Spleen (tissue), 11 donors: Measurements from ENCODE around the gene LUC7L. TPM values are rescaled to one million over a fixed set of nuclear protein-coding genes. Genes with fewer than 3 reads are reported as not detected.
"Not testable (repeated sequence)": the region's sequence is repeated elsewhere in the genome, so short reads cannot be mapped to it uniquely, and the experiment has no call there.

Source experiments
- DNase-seq: peaks from one replicate; pipeline ENCODE4 v3.0.0-alpha.2; 2020
- H3K27ac ChIP-seq, 8 donors: fragments of 200-600 bp; sonication (generic) in 7 of 8; 1 replicate in 4 of 8; 2 replicates in 4 of 8; pipeline versions ENCODE4 v1.5.0 to v1.8.0; 2016 to 2021; ENCODE audit warnings: inconsistent platforms in 4 of 8, mild to moderate bottlenecking in 4 of 8, moderate library complexity in 1 of 8
- H3K27me3 ChIP-seq, 7 donors: fragments of 200-600 bp; sonication (generic) in 6 of 7; replicated peaks in 1 of 7; 1 replicate in 4 of 7; 2 replicates in 3 of 7; pipeline versions ENCODE4 v1.5.0 to v1.8.0; 2016 to 2021; ENCODE audit warnings: inconsistent platforms in 3 of 7, mild to moderate bottlenecking in 1 of 7
- H3K36me3 ChIP-seq, 6 donors: fragments of 200-600 bp; sonication (generic) in 5 of 6; 1 replicate in 4 of 6; 2 replicates in 2 of 6; pipeline versions ENCODE4 v1.5.0 to v1.8.0; 2016 to 2021; ENCODE audit warnings: inconsistent platforms in 2 of 6
- H3K4me1 ChIP-seq, 6 donors: fragments of 200-600 bp; sonication (generic) in 5 of 6; 1 replicate in 3 of 6; 2 replicates in 3 of 6; pipeline versions ENCODE4 v1.5.0 to v1.8.0; 2016 to 2021; ENCODE audit warnings: inconsistent platforms in 3 of 6
- H3K4me3 ChIP-seq, 8 donors: fragments of 200-600 bp; sonication (generic) in 7 of 8; 1 replicate in 4 of 8; 2 replicates in 4 of 8; pipeline versions ENCODE4 v1.5.0 to v1.8.0; 2016 to 2021; ENCODE audit warnings: inconsistent platforms in 4 of 8, mild to moderate bottlenecking in 4 of 8, moderate library complexity in 2 of 8
- H3K9me3 ChIP-seq, 8 donors: fragments of 200-600 bp; sonication (generic) in 7 of 8; 1 replicate in 4 of 8; 2 replicates in 4 of 8; pipeline versions ENCODE4 v1.5.0 to v1.8.0; 2016 to 2021; ENCODE audit warnings: inconsistent platforms in 4 of 8
- POLR2A ChIP-seq, 3 donors: fragments of 450-650 bp; IDR thresholded peaks; one replicate each; pipeline ENCODE4 v1.5.1; 2017; ENCODE audit warnings: antibody characterized with exemption in 3 of 3, mild to moderate bottlenecking in 1 of 3
- POLR2AphosphoS5 ChIP-seq, 3 donors: sonication (generic); formaldehyde crosslinking; IDR thresholded peaks; one replicate each; pipeline ENCODE4 v1.5.1; 2017; ENCODE audit warnings: antibody characterized with exemption in 3 of 3
- WGBS, 5 donors: extraction: QIAGEN DNeasy Blood & Tissue Kit in 3 of 5; methylation state at CpG; one replicate each; pipeline versions ENCODE4 v1.1.5 to v1.1.7; 2013 to 2018; 5-methylcytosine and 5-hydroxymethylcytosine counted together
- intact Hi-C: fragments of 100-400 bp; cut with DNase I; formaldehyde crosslinking; loops from one replicate; pipeline ENCODE4 v1.15.0; 2023; ENCODE audit warnings: low total_unique reads
- polyA plus RNA-seq, 3 donors: library from polyadenylated mRNA; stranded (reverse); fragments of 200-250 nt; gene quantifications; one replicate each; pipeline ENCODE4 v1.2.1, GENCODE V29; 2013
- total RNA-seq, 7 donors: library from RNA; depleted of rRNA in 3 of 7; stranded (reverse); fragments of >200 nt in 3 of 7; fragmentation: NEBNext Ultra II Directional in 4 of 7; extraction: Animal tissue kit (Norgen Biotek cat#: 25700) in 4 of 7; gene quantifications; one replicate each; pipeline versions ENCODE4 v1.1.0 to v1.2.1, GENCODE V29; 2016 to 2021
- TF ChIP-seq, protein P1 (sequence below), 11 experiments: fragments of 200-600 bp in 7 of 11; fragments of 450-650 bp in 4 of 11; sonication (generic) in 4 of 11; IDR thresholded peaks in 8 of 11; conservative IDR thresholded peaks in 3 of 11; 1 replicate in 7 of 11; 2 replicates in 4 of 11; pipeline versions ENCODE4 v1.4.0 to v1.8.0; 2016 to 2021; ENCODE audit warnings: antibody characterized with exemption in 11 of 11, inconsistent platforms in 4 of 11, mild to moderate bottlenecking in 1 of 11
- donor health status: healthy with polysubstance abuse.
- donor health status: DM: no; HTN: no; CAD: no; lungs with moderate emphysema.
- donor health status: DM: no; HTN: no; CAD: no.
- donor health status: Bipolar disorder and iron deficiency.
- donor health status: healthy.
- donor health status: DM: no; HTN: no; CAD: no.
- donor health status: DM: yes; HTN: yes; CAD: no.

Gene LUC7L
- total and polyA plus RNA-seq, 10 donors = 76.7 to 318 (median 108) TPM

DNA sequence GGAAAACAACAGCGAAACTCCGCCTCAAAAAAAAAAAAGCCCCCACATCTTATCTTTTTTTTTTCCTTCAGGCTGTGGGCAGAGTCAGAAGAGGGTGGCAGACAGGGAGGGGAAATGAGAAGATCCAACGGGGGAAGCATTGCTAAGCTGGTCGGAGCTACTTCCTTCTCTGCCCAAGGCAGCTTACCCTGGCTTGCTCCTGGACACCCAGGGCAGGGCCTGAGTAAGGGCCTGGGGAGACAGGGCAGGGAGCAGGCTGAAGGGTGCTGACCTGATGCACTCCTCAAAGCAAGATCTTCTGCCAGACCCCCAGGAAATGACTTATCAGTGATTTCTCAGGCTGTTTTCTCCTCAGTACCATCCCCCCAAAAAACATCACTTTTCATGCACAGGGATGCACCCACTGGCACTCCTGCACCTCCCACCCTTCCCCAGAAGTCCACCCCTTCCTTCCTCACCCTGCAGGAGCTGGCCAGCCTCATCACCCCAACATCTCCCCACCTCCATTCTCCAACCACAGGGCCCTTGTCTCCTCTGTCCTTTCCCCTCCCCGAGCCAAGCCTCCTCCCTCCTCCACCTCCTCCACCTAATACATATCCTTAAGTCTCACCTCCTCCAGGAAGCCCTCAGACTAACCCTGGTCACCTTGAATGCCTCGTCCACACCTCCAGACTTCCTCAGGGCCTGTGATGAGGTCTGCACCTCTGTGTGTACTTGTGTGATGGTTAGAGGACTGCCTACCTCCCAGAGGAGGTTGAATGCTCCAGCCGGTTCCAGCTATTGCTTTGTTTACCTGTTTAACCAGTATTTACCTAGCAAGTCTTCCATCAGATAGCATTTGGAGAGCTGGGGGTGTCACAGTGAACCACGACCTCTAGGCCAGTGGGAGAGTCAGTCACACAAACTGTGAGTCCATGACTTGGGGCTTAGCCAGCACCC lies 54.0 kb downstream of the LUC7L start:
- no peak for DNase-seq
- Histone ChIP-seq H3K27me3 (peaks cover 7 to 89% (median 61%) of the 10 kb centered on the region in 7 donors), H3K4me3 (no peak overlapping the region), H3K27ac (no peak overlapping the region), H3K36me3 (no peaks in the 10 kb centered on the region), H3K4me1 (peaks cover 0 to 38% (median 8%) of the 10 kb centered on the region in 6 donors), H3K9me3 (no peaks in the 10 kb centered on the region)
- intact Hi-C loops = no loop called here
- WGBS, 5 donors = 11 to 23% (median 17%) methylated on average over 7 to 8 of the region's 8 CpGs
- TF ChIP-seq POLR2AphosphoS5 (IDR thresholded peaks at IDR 0.05) (no peak), POLR2A (IDR thresholded peaks at IDR 0.05) (no peak)
- TF ChIP-seq, protein P1, sequence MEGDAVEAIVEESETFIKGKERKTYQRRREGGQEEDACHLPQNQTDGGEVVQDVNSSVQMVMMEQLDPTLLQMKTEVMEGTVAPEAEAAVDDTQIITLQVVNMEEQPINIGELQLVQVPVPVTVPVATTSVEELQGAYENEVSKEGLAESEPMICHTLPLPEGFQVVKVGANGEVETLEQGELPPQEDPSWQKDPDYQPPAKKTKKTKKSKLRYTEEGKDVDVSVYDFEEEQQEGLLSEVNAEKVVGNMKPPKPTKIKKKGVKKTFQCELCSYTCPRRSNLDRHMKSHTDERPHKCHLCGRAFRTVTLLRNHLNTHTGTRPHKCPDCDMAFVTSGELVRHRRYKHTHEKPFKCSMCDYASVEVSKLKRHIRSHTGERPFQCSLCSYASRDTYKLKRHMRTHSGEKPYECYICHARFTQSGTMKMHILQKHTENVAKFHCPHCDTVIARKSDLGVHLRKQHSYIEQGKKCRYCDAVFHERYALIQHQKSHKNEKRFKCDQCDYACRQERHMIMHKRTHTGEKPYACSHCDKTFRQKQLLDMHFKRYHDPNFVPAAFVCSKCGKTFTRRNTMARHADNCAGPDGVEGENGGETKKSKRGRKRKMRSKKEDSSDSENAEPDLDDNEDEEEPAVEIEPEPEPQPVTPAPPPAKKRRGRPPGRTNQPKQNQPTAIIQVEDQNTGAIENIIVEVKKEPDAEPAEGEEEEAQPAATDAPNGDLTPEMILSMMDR (IDR thresholded peaks at IDR 0.05 in 8 of 11, conservative IDR thresholded peaks at IDR 0.05 in 3 of 11) = no peak

DNA sequence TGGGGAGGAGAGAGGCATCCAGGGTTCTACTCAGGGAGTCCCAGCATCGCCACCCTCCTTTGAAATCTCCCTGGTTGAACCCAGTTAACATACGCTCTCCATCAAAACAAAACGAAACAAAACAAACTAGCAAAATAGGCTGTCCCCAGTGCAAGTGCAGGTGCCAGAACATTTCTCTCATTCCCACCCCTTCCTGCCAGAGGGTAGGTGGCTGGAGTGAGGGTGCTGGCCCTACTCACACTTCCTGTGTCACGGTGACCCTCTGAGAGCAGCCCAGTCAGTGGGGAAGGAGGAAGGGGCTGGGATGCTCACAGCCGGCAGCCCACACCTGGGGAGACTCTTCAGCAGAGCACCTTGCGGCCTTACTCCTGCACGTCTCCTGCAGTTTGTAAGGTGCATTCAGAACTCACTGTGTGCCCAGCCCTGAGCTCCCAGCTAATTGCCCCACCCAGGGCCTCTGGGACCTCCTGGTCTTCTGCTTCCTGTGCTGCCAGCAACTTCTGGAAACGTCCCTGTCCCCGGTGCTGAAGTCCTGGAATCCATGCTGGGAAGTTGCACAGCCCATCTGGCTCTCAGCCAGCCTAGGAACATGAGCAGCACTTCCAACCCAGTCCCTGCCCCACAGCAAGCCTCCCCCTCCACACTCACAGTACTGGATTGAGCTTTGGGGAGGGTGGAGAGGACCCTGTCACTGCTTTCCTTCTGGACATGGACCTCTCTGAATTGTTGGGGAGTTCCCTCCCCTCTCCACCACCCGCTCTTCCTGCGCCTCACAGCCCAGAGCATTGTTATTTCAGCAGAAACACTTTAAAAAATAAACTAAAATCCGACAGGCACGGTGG lies 55.1 kb downstream of the LUC7L start:
- DNase-seq, H3K9me3 ChIP-seq, intact Hi-C loops, H3K27ac ChIP-seq, H3K36me3 ChIP-seq, H3K4me3 ChIP-seq: not testable (repeated sequence)
- 7 to 24% (median 16%) methylated on average over 4 to 8 of the region's 13 CpGs for WGBS, 5 donors
- H3K4me1 ChIP-seq = peaks cover 0 to 31% (median 3%) of the 10 kb centered on the region in 6 donors
- H3K27me3 ChIP-seq = peaks cover 7 to 88% (median 58%) of the 10 kb centered on the region in 7 donors

DNA sequence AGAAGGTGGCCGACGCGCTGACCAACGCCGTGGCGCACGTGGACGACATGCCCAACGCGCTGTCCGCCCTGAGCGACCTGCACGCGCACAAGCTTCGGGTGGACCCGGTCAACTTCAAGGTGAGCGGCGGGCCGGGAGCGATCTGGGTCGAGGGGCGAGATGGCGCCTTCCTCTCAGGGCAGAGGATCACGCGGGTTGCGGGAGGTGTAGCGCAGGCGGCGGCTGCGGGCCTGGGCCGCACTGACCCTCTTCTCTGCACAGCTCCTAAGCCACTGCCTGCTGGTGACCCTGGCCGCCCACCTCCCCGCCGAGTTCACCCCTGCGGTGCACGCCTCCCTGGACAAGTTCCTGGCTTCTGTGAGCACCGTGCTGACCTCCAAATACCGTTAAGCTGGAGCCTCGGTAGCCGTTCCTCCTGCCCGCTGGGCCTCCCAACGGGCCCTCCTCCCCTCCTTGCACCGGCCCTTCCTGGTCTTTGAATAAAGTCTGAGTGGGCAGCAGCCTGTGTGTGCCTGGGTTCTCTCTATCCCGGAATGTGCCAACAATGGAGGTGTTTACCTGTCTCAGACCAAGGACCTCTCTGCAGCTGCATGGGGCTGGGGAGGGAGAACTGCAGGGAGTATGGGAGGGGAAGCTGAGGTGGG lies 55.9 kb downstream of the LUC7L start:
- intact Hi-C loops, H3K27ac ChIP-seq, H3K4me3 ChIP-seq, H3K36me3 ChIP-seq, DNase-seq, H3K9me3 ChIP-seq: not testable (repeated sequence)
- H3K4me1 ChIP-seq = peaks cover 0 to 31% (median 3%) of the 10 kb centered on the region in 6 donors
- WGBS, 5 donors = 7 to 14% (median 9%) methylated on average over 18 to 30 of the region's 44 CpGs
- H3K27me3 ChIP-seq = peaks cover 5 to 88% (median 58%) of the 10 kb centered on the region in 7 donors

DNA sequence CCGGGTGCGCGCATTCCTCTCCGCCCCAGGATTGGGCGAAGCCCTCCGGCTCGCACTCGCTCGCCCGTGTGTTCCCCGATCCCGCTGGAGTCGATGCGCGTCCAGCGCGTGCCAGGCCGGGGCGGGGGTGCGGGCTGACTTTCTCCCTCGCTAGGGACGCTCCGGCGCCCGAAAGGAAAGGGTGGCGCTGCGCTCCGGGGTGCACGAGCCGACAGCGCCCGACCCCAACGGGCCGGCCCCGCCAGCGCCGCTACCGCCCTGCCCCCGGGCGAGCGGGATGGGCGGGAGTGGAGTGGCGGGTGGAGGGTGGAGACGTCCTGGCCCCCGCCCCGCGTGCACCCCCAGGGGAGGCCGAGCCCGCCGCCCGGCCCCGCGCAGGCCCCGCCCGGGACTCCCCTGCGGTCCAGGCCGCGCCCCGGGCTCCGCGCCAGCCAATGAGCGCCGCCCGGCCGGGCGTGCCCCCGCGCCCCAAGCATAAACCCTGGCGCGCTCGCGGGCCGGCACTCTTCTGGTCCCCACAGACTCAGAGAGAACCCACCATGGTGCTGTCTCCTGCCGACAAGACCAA lies 56.8 kb downstream of the LUC7L start, which contains the start of gene HBA2:
HBA2 (plus strand) TSS at position 503 of the 568 bp plus-strand sequence; CDS start at position 540, 37 bp downstream.
- H3K4me3 ChIP-seq, intact Hi-C loops, H3K36me3 ChIP-seq, H3K27ac ChIP-seq, H3K9me3 ChIP-seq, DNase-seq: not testable (repeated sequence)
- no CpG with 5 or more reads among the region's 74 CpGs for WGBS, 5 donors
- Histone ChIP-seq H3K27me3 (peaks cover 2 to 88% (median 58%) of the 10 kb centered on the region in 7 donors), H3K4me1 (peaks cover 0 to 27% (median 3%) of the 10 kb centered on the region in 6 donors)

DNA sequence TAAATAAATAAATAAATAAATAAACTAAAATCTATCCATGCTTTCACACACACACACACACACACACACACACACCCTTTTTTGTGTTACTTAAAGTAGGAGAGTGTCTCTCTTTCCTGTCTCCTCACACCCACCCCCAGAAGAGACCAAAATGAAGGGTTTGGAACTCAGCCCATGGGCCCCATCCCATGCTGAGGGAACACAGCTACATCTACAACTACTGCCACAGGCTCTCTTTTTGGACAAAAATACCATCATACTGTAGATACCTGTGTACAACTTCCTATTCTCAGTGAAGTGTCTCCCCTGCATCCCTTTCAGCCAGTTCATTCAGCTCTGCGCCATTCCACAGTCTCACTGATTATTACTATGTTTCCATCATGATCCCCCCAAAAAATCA lies 58.5 kb downstream of the LUC7L start:
- Histone ChIP-seq H3K4me1 (peaks cover 7 to 33% (median 12%) of the 10 kb centered on the region in 6 donors), H3K27ac (no peak overlapping the region), H3K9me3 (no peaks in the 10 kb centered on the region), H3K4me3 (no peak overlapping the region), H3K27me3 (peaks cover 0 to 91% (median 70%) of the 10 kb centered on the region in 7 donors), H3K36me3 (no peaks in the 10 kb centered on the region)
- WGBS, 5 donors = 31 to 97% (median 51%) methylated on average over 1 of the region's 1 CpG
- intact Hi-C loops = no loop called here
- TF ChIP-seq POLR2A (IDR thresholded peaks at IDR 0.05) = no peak
- no peak for TF ChIP-seq POLR2AphosphoS5 (IDR thresholded peaks at IDR 0.05)
- TF ChIP-seq, protein P1 (IDR thresholded peaks at IDR 0.05 in 8 of 11, conservative IDR thresholded peaks at IDR 0.05 in 3 of 11) = no peak
- no peak for DNase-seq

DNA sequence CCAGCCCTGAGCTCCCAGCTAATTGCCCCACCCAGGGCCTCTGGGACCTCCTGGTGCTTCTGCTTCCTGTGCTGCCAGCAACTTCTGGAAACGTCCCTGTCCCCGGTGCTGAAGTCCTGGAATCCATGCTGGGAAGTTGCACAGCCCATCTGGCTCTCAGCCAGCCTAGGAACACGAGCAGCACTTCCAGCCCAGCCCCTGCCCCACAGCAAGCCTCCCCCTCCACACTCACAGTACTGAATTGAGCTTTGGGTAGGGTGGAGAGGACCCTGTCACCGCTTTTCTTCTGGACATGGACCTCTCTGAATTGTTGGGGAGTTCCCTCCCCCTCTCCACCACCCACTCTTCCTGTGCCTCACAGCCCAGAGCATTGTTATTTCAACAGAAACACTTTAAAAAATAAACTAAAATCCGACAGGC lies 59.2 kb downstream of the LUC7L start:
- 4 to 9% (median 5%) methylated on average over 5 of the region's 5 CpGs for WGBS, 5 donors
- peaks cover 0 to 91% (median 71%) of the 10 kb centered on the region in 7 donors for H3K27me3 ChIP-seq
- H3K36me3 ChIP-seq, H3K4me3 ChIP-seq, DNase-seq, H3K9me3 ChIP-seq, H3K27ac ChIP-seq, intact Hi-C loops: not testable (repeated sequence)
- peaks cover 12 to 34% (median 19%) of the 10 kb centered on the region in 6 donors for H3K4me1 ChIP-seq
